IMR-90 (cell line): ENCODE results near the gene OR5F1. TPM values are rescaled to one million over a fixed set of nuclear protein-coding genes. Genes with fewer than 3 reads are reported as not detected.

Experiments used
- ATAC-seq: fragments of 200-7000 bp; cut with Tn5 transposase; 2 replicates; pipeline ENCODE4 v1.9.1; 2020; ENCODE audit warnings: low read depth, mild to moderate bottlenecking, moderate library complexity
- BruUV-seq: library from RNA; stranded (reverse); fragments of 400-500 nt; replicated peaks from 2 replicates; lab custom pipeline; 2021; lab: Mats Ljungman, UMichigan
- CTCF ChIA-PET: fragments of 300-600 bp; formaldehyde crosslinking; extraction: SDS; loops from one replicate; lab custom pipeline; 2021; ENCODE audit warnings: antibody characterized with exemption; lab: Yijun Ruan, JAX
- POLR2A ChIA-PET: fragments of 300-600 bp; sonication (Branson Sonifier 250); formaldehyde crosslinking; loops from one replicate; lab custom pipeline; 2022; ENCODE audit warnings: antibody characterized with exemption; ENCODE audit not compliant: unreplicated experiment; lab: Charles Lee
- DNase-seq: peaks from one replicate; pipeline ENCODE4 v3.0.0; 2013
- H2AFZ ChIP-seq: replicated peaks from 2 replicates; pipeline ENCODE3; 2013; ENCODE audit warnings: low read length, mild to moderate bottlenecking; ENCODE audit not compliant: poor library complexity
- H2AK5ac ChIP-seq: 2 replicates; pipeline ENCODE4 v1.6.1; 2013; ENCODE audit warnings: low read depth, low read length, inconsistent platforms
- H2AK9ac ChIP-seq: replicated peaks from 2 replicates; pipeline ENCODE3; 2013; ENCODE audit warnings: mild to moderate bottlenecking, low read depth, low read length, moderate library complexity; ENCODE audit not compliant: poor library complexity
- H2BK120ac ChIP-seq: 2 replicates; pipeline ENCODE4 v1.6.1; 2013; ENCODE audit warnings: low read depth, low read length, inconsistent platforms
- H2BK15ac ChIP-seq: 3 replicates; pipeline ENCODE4 v1.6.1; 2013; ENCODE audit warnings: low read depth, low read length, inconsistent platforms
- H2BK20ac ChIP-seq: 2 replicates; pipeline ENCODE4 v1.6.1; 2013; ENCODE audit warnings: low read depth, mild to moderate bottlenecking, inconsistent platforms, low read length, moderate library complexity
- H2BK5ac ChIP-seq: 2 replicates; pipeline ENCODE4 v1.6.1; 2013; ENCODE audit warnings: mild to moderate bottlenecking, low read depth, low read length, inconsistent platforms; ENCODE audit not compliant: poor library complexity, severe bottlenecking
- H3K14ac ChIP-seq: replicated peaks from 2 replicates; pipeline ENCODE4 v1.6.1; 2013; ENCODE audit warnings: low read depth, low read length, inconsistent platforms
- H3K18ac ChIP-seq: 2 replicates; pipeline ENCODE4 v1.6.1; 2013; ENCODE audit warnings: low read depth, low read length, control low read depth
- H3K23ac ChIP-seq: 2 replicates; pipeline ENCODE4 v1.6.1; 2013; ENCODE audit warnings: low read depth, low read length, inconsistent platforms
- H3K27ac ChIP-seq: 2 replicates; pipeline ENCODE4 v1.5.1; 2013; ENCODE audit warnings: mild to moderate bottlenecking, control low read depth, low read length; ENCODE audit not compliant: insufficient read depth
- H3K27me3 ChIP-seq: 2 replicates; pipeline ENCODE4 v1.6.1; 2013; ENCODE audit warnings: low read length; ENCODE audit not compliant: control insufficient read depth, insufficient read depth
- H3K36me3 ChIP-seq: 2 replicates; pipeline ENCODE4 v1.6.1; 2013; ENCODE audit warnings: low read length, mixed read lengths; ENCODE audit not compliant: control insufficient read depth, insufficient read depth
- H3K4ac ChIP-seq: 2 replicates; pipeline ENCODE4 v1.6.1; 2013; ENCODE audit warnings: low read depth, low read length, inconsistent platforms
- H3K4me1 ChIP-seq: 2 replicates; pipeline ENCODE4 v1.6.1; 2013; ENCODE audit warnings: low read length, mixed read lengths; ENCODE audit not compliant: control insufficient read depth, insufficient read depth
- H3K4me2 ChIP-seq: 2 replicates; pipeline ENCODE4 v1.6.1; 2013; ENCODE audit warnings: low read depth, mild to moderate bottlenecking, control low read depth, low read length, moderate library complexity
- H3K4me3 ChIP-seq: 2 replicates; pipeline ENCODE4 v1.5.1; 2013; ENCODE audit warnings: low read depth, mild to moderate bottlenecking, control low read depth, low read length, moderate library complexity; ENCODE audit not compliant: insufficient read depth
- H3K56ac ChIP-seq: 2 replicates; pipeline ENCODE4 v1.6.1; 2013; ENCODE audit warnings: low read length, inconsistent platforms; ENCODE audit not compliant: insufficient read depth; ENCODE audit errors: extremely low read depth
- H3K79me1 ChIP-seq, 2 experiments: 2 replicates each; pipeline ENCODE4 v1.6.1; 2013; ENCODE audit warnings: low read length in 2 of 2, inconsistent platforms in 1 of 2, low read depth in 1 of 2
- H3K9ac ChIP-seq: 2 replicates; pipeline ENCODE4 v1.6.1; 2013; ENCODE audit warnings: low read depth, low read length, control low read depth
- H3K9me1 ChIP-seq: 2 replicates; pipeline ENCODE4 v1.6.1; 2013; ENCODE audit warnings: low read length, inconsistent platforms; ENCODE audit not compliant: insufficient read depth
- H3K9me3 ChIP-seq: 2 replicates; pipeline ENCODE4 v1.6.1; 2013; ENCODE audit warnings: low read length; ENCODE audit not compliant: control insufficient read depth, insufficient read depth
- H4K20me1 ChIP-seq: 2 replicates; pipeline ENCODE4 v1.6.1; 2013; ENCODE audit warnings: low read length, inconsistent platforms; ENCODE audit not compliant: insufficient read depth
- H4K5ac ChIP-seq: 2 replicates; pipeline ENCODE4 v1.6.1; 2013; ENCODE audit warnings: mild to moderate bottlenecking, low read depth, low read length, control low read depth
- H4K8ac ChIP-seq, 2 experiments: 2 replicates each; pipeline ENCODE4 v1.6.1; 2013; ENCODE audit warnings: low read depth in 2 of 2, low read length in 2 of 2, control low read depth in 1 of 2, inconsistent platforms in 1 of 2
- H4K91ac ChIP-seq: 2 replicates; pipeline ENCODE4 v1.6.1; 2013; ENCODE audit warnings: low read depth, low read length, inconsistent platforms; ENCODE audit not compliant: insufficient read depth
- BHLHE40 ChIP-seq: fragments of 150-350 bp; IDR thresholded peaks from 2 replicates; pipeline ENCODE4 v1.6.1; 2016; ENCODE audit warnings: mild to moderate bottlenecking, low read depth, low read length
- CEBPB ChIP-seq: IDR thresholded peaks from 2 replicates; pipeline ENCODE4 v1.6.1; 2012; ENCODE audit warnings: low read depth, low read length, improper control_type of control experiment
- CHD1 ChIP-seq: IDR thresholded peaks from 2 replicates; pipeline ENCODE4 v1.6.1; 2012; ENCODE audit warnings: low read depth, low read length, improper control_type of control experiment
- FOS ChIP-seq: fragments of 150-350 bp; IDR thresholded peaks from 2 replicates; pipeline ENCODE4 v1.6.1; 2016; ENCODE audit warnings: low read depth, low read length
- MAFK ChIP-seq: IDR thresholded peaks from 2 replicates; pipeline ENCODE4 v1.6.1; 2012; ENCODE audit warnings: low read depth, low read length, improper control_type of control experiment
- MAZ ChIP-seq: IDR thresholded peaks from 2 replicates; pipeline ENCODE4 v1.6.1; 2012; ENCODE audit warnings: low read depth, mild to moderate bottlenecking, low read length, improper control_type of control experiment, moderate library complexity, borderline replicate concordance
- MXI1 ChIP-seq: IDR thresholded peaks from 2 replicates; pipeline ENCODE4 v1.6.1; 2012; ENCODE audit warnings: low read depth, mild to moderate bottlenecking, low read length, moderate library complexity, borderline replicate concordance
- NFE2L2 ChIP-seq: fragments of 150-350 bp; IDR thresholded peaks from 2 replicates; pipeline ENCODE4 v1.6.1; 2016; ENCODE audit warnings: low read depth, mild to moderate bottlenecking, low read length
- POLR2A ChIP-seq: IDR thresholded peaks from 2 replicates; pipeline ENCODE4 v1.6.1; 2012; ENCODE audit warnings: mild to moderate bottlenecking, low read depth, low read length
- RAD21 ChIP-seq: IDR thresholded peaks from 2 replicates; pipeline ENCODE4 v1.6.1; 2012; ENCODE audit warnings: low read length, improper control_type of control experiment
- RCOR1 ChIP-seq: IDR thresholded peaks from 2 replicates; pipeline ENCODE4 v1.6.1; 2012; ENCODE audit warnings: mild to moderate bottlenecking, low read length, improper control_type of control experiment; ENCODE audit not compliant: insufficient replicate concordance
- RFX5 ChIP-seq: IDR thresholded peaks from 2 replicates; pipeline ENCODE4 v1.8.0; 2012; ENCODE audit warnings: low read depth, mild to moderate bottlenecking, low read length, moderate library complexity
- SMC3 ChIP-seq: fragments of 150-350 bp; IDR thresholded peaks from 2 replicates; pipeline ENCODE4 v1.6.1; 2016; ENCODE audit warnings: low read depth, mild to moderate bottlenecking, antibody characterized with exemption, low read length, moderate library complexity
- USF2 ChIP-seq: fragments of 150-350 bp; IDR thresholded peaks from 2 replicates; pipeline ENCODE4 v1.6.1; 2017; ENCODE audit warnings: mild to moderate bottlenecking, antibody characterized with exemption, low read length, low read depth
- dilution Hi-C: fragments of 300-500 bp; cut with HindIII; formaldehyde crosslinking; loops from one replicate; pipeline ENCODE4 v1.14.3; 2018; ENCODE audit warnings: low sequenced_read_pairs; ENCODE audit not compliant: unreplicated experiment
- in situ Hi-C: fragments of 300-500 bp; cut with MboI; formaldehyde crosslinking; loops from 3 replicates; pipeline ENCODE4 v1.14.3; 2019; ENCODE audit warnings: low sequenced_read_pairs, inconsistent platforms, mixed read lengths
- intact Hi-C: fragments of 100-400 bp; cut with micrococcal nuclease; formaldehyde crosslinking; loops from 2 replicates; pipeline ENCODE4 v1.10.0; 2022
- polyA plus RNA-seq, 3 experiments: library from polyadenylated mRNA; depleted of rRNA; stranded (reverse); fragments of >200 nt; gene quantifications; 2 replicates each; pipeline ENCODE4 v1.2.3, GENCODE V29; 2012; ENCODE audit warnings: low replicate concordance in 1 of 3
- total RNA-seq: library from RNA; depleted of rRNA; stranded (reverse); fragments of >200 nt; gene quantifications from 2 replicates; pipeline ENCODE4 v1.2.3, GENCODE V29; 2012
- TF ChIP-seq, protein P1 (sequence below): fragments of 150-350 bp; IDR thresholded peaks from 2 replicates; pipeline ENCODE4 v1.6.1; 2016; ENCODE audit warnings: low read depth, mild to moderate bottlenecking, low read length, moderate library complexity, borderline replicate concordance
- TF ChIP-seq, protein P2 (sequence below): conservative IDR thresholded peaks from 2 replicates; pipeline ENCODE4 v1.5.1; 2012; ENCODE audit warnings: mild to moderate bottlenecking, low read depth, low read length, improper control_type of control experiment

OR5F1 gene
- total and polyA plus RNA-seq, 2 of the 4 experiments (the other 2 are of a cell fraction): not detected

DNA sequence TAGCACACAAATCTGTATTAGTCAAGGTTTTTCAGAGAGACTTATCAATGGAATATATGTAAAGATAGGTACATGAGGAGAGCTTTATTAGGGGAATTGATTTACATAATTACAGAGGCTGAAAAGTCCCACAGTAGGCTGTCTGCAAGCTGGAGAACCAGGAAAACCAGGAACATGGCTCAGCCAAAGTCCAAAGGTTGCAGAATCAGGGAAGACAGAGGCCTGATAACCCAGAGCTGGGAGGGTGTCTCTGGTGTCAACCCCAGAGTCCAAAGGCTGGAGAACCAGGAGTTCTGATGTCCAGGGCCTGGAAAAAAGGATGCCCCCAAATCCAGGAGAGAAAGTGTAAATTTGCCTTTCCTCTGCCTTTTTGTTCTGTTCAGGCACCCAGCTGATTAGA is 16.3 kb upstream of the OR5F1 start:
- dilution Hi-C loops: no loop called here
- H3K4me1 ChIP-seq: no peaks in the 10 kb centered on the region
- peaks cover 3% of the 10 kb centered on the region; the same call in 1 of the 2 replicates for H3K9me3 ChIP-seq
- H3K23ac ChIP-seq: no peak overlapping the region
- no peak overlapping the region for H3K4ac ChIP-seq
- H2BK20ac ChIP-seq: no peak overlapping the region
- H3K27me3 ChIP-seq: no peaks in the 10 kb centered on the region
- no peak overlapping the region for H2BK5ac ChIP-seq
- no peaks in the 10 kb centered on the region for H4K20me1 ChIP-seq
- no peak overlapping the region for H4K8ac ChIP-seq
- H3K56ac ChIP-seq: no peak overlapping the region
- no peak overlapping the region for H2AK9ac ChIP-seq
- POLR2A ChIA-PET: no interaction called here
- no peak overlapping the region for H3K4me2 ChIP-seq
- no peak overlapping the region for H3K18ac ChIP-seq
- TF ChIP-seq CEBPB (no peak), RAD21 (no peak), MXI1 (no peak), CHD1 (no peak), NFE2L2 (no peak), RCOR1 (no peak), RFX5 (no peak), SMC3 (no peak), BHLHE40 (no peak), MAZ (no peak), POLR2A (no peak), FOS (no peak), MAFK (no peak), USF2 (no peak)
- TF ChIP-seq, protein P1, sequence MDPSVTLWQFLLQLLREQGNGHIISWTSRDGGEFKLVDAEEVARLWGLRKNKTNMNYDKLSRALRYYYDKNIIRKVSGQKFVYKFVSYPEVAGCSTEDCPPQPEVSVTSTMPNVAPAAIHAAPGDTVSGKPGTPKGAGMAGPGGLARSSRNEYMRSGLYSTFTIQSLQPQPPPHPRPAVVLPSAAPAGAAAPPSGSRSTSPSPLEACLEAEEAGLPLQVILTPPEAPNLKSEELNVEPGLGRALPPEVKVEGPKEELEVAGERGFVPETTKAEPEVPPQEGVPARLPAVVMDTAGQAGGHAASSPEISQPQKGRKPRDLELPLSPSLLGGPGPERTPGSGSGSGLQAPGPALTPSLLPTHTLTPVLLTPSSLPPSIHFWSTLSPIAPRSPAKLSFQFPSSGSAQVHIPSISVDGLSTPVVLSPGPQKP: no peak
- TF ChIP-seq, protein P2, sequence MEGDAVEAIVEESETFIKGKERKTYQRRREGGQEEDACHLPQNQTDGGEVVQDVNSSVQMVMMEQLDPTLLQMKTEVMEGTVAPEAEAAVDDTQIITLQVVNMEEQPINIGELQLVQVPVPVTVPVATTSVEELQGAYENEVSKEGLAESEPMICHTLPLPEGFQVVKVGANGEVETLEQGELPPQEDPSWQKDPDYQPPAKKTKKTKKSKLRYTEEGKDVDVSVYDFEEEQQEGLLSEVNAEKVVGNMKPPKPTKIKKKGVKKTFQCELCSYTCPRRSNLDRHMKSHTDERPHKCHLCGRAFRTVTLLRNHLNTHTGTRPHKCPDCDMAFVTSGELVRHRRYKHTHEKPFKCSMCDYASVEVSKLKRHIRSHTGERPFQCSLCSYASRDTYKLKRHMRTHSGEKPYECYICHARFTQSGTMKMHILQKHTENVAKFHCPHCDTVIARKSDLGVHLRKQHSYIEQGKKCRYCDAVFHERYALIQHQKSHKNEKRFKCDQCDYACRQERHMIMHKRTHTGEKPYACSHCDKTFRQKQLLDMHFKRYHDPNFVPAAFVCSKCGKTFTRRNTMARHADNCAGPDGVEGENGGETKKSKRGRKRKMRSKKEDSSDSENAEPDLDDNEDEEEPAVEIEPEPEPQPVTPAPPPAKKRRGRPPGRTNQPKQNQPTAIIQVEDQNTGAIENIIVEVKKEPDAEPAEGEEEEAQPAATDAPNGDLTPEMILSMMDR: no peak
- BruUV-seq: no TSS peak
- no peak overlapping the region for H2BK15ac ChIP-seq
- no peaks in the 10 kb centered on the region for H3K9me1 ChIP-seq
- H3K9ac ChIP-seq: no peak overlapping the region
- no peak for DNase-seq
- H4K5ac ChIP-seq: no peak overlapping the region
- no peaks in the 10 kb centered on the region for H3K36me3 ChIP-seq
- no peak overlapping the region for H3K14ac ChIP-seq
- H3K27ac ChIP-seq: no peak overlapping the region
- CTCF ChIA-PET: no interaction called here
- H2BK120ac ChIP-seq: no peak overlapping the region
- ATAC-seq: no peak
- intact Hi-C loops: no loop called here
- no peak overlapping the region for H2AFZ ChIP-seq
- H4K91ac ChIP-seq: no peak overlapping the region
- H3K79me1 ChIP-seq: no peaks in the 10 kb centered on the region
- in situ Hi-C loops: no loop called here
- H2AK5ac ChIP-seq: no peak overlapping the region
- no peak overlapping the region for H3K4me3 ChIP-seq
